Measurements from ENCODE around the gene UAP1L1. TPM values are rescaled to one million over a fixed set of nuclear protein-coding genes. Genes with fewer than 3 reads are reported as not detected.

UAP1L1 gene
- total and polyA plus RNA-seq, 2 of the 8 experiments (the other 6 are each of a cell fraction or from before 2014, with no cell fraction given) = 2.0 to 5.4 TPM

DNA sequence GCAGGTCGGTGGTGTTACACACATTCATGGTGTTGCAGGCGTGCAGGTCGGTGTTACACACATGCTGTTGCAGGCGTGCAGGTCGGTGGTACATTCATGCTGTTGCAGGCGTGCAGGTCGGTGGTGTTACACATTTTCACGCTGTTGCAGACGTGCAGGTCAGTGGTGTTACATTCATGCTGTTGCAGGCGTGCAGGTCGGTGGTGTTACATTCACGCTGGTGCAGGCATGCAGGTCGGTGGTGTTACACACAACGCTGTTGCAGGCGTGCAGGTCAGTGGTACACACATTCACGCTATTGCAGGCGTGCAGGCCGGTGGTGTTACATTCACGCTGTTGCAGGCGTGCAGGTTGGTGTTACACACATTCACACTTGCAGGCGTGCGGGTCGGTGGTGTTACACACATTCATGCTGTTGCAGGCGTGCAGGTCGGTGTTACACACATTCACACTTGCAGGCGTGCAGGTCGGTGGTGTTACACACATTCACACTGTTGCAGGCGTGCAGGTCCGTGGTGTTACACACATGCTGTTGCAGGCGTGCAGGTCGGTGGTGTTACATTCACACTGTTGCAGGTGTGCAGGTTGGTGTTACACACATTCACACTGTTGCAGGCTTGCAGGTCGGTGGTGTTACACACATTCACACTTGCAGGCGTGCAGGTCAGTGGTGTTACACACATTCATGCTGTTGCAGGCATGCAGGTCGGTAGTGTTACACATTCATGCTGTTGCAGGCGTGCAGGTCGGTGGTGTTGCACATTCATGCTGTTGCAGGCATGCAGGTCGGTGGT lies 26.1 kb downstream of the UAP1L1 start (continued):
- TF ChIP-seq HDAC6 (IDR thresholded peaks at IDR 0.05; ENCODE audit: low read depth, low read length) = no peak
- no peak for TF ChIP-seq BCL11A (IDR thresholded peaks at IDR 0.05; ENCODE audit: low read depth in 2 of 2, low read length in 2 of 2)
- TF ChIP-seq, protein P1, sequence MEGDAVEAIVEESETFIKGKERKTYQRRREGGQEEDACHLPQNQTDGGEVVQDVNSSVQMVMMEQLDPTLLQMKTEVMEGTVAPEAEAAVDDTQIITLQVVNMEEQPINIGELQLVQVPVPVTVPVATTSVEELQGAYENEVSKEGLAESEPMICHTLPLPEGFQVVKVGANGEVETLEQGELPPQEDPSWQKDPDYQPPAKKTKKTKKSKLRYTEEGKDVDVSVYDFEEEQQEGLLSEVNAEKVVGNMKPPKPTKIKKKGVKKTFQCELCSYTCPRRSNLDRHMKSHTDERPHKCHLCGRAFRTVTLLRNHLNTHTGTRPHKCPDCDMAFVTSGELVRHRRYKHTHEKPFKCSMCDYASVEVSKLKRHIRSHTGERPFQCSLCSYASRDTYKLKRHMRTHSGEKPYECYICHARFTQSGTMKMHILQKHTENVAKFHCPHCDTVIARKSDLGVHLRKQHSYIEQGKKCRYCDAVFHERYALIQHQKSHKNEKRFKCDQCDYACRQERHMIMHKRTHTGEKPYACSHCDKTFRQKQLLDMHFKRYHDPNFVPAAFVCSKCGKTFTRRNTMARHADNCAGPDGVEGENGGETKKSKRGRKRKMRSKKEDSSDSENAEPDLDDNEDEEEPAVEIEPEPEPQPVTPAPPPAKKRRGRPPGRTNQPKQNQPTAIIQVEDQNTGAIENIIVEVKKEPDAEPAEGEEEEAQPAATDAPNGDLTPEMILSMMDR (IDR thresholded peaks at IDR 0.05; ENCODE audit: control extremely low read depth in 1 of 3, insufficient read depth in 1 of 3, low read depth in 1 of 3, low read length in 3 of 3) = no peak
- TF ChIP-seq CBX5 (IDR thresholded peaks at IDR 0.05; ENCODE audit: low read depth, low read length) = no peak
- TF ChIP-seq POU5F1 (IDR thresholded peaks at IDR 0.05; ENCODE audit: low read depth, low read length) = no peak
- no peak for TF ChIP-seq CTBP2 (IDR thresholded peaks at IDR 0.05; ENCODE audit: borderline replicate concordance, insufficient read depth, insufficient read length, low read length)
- TF ChIP-seq KDM4A (IDR thresholded peaks at IDR 0.05; ENCODE audit: low read depth, low read length, severe bottlenecking) = no peak
- no peak for TF ChIP-seq SAP30 (IDR thresholded peaks at IDR 0.05; ENCODE audit: insufficient read depth, insufficient replicate concordance, low read length)
- no peak for TF ChIP-seq SIN3A (conservative IDR thresholded peaks at IDR 0.05 in 1 of 2, IDR thresholded peaks at IDR 0.05 in 1 of 2; ENCODE audit: low read depth in 1 of 2, low read length in 2 of 2)
